A549 (cell line): ENCODE measurements around the gene TRUB2. TPM values are rescaled to one million over a fixed set of nuclear protein-coding genes. Genes with fewer than 3 reads are reported as not detected.

Experiments
- ATAC-seq, 2 experiments: fragments of 200-7000 bp in 1 of 2; fragments of >200 bp in 1 of 2; cut with Nextera tagmentation in 1 of 2; cut with Tn5 transposase in 1 of 2; 3 replicates each; pipeline versions ENCODE4 v1.8.0 to v1.9.1; 2018 to 2020; ENCODE audit warnings: mild to moderate bottlenecking in 1 of 2, moderate library complexity in 1 of 2
- CTCF ChIA-PET: fragments of 300-600 bp; sonication (Branson Sonifier 250); formaldehyde crosslinking; extraction: SDS; loops from one replicate; lab custom pipeline; 2021; ENCODE audit warnings: antibody characterized with exemption, inconsistent platforms; lab: Yijun Ruan, JAX
- POLR2A ChIA-PET: fragments of 350-600 bp; formaldehyde crosslinking; extraction: SDS; loops from one replicate; lab custom pipeline; 2021; ENCODE audit warnings: antibody characterized with exemption, inconsistent platforms; lab: Yijun Ruan, JAX
- DNase-seq, 2 experiments: peaks; one replicate each; pipeline versions ENCODE4 v3.0.0 to v3.0.0-alpha.2; 2011 to 2016; ENCODE audit warnings: low read depth in 1 of 2, low spot score in 1 of 2
- FAIRE-seq: peaks from 2 replicates; lab custom pipeline; 2011; peaks lifted over from hg19 to GRCh38; lab: Jason Lieb, UNC
- H3K27ac ChIP-seq, 2 experiments: fragments of >200 bp; sonication (Bioruptor Twin); formaldehyde crosslinking; 3 replicates each; pipeline ENCODE4 v1.5.1; 2016 to 2017
- H3K4me1 ChIP-seq: fragments of >200 bp; sonication (Bioruptor Twin); formaldehyde crosslinking; 3 replicates; pipeline ENCODE4 v1.6.1; 2016
- H3K4me2 ChIP-seq: fragments of >200 bp; sonication (Bioruptor Twin); formaldehyde crosslinking; 3 replicates; pipeline ENCODE4 v1.6.1; 2016
- H3K4me3 ChIP-seq: fragments of >200 bp; sonication (Bioruptor Twin); formaldehyde crosslinking; 3 replicates; pipeline ENCODE4 v1.5.1; 2016
- H3K9me3 ChIP-seq: fragments of >200 bp; sonication (Bioruptor Twin); formaldehyde crosslinking; 3 replicates; pipeline ENCODE4 v1.6.1; 2016
- BHLHE40 ChIP-seq: IDR thresholded peaks from 2 replicates; pipeline ENCODE4 v1.6.1; 2012; ENCODE audit warnings: low read depth, low read length, inconsistent platforms
- CBX8 ChIP-seq: fragments of 200-600 bp; sonication (generic); IDR thresholded peaks from 2 replicates; pipeline ENCODE4 v1.6.1; 2016
- CHD4 ChIP-seq: fragments of 200-600 bp; sonication (generic); IDR thresholded peaks from 2 replicates; pipeline ENCODE4 v1.6.1; 2016; ENCODE audit warnings: antibody characterized with exemption, mild to moderate bottlenecking, borderline replicate concordance
- EHF ChIP-seq: fragments of 250-450 bp; sonication (Bioruptor Pico); IDR thresholded peaks from 2 replicates; pipeline ENCODE4 v1.5.0; 2020; ENCODE audit warnings: mild to moderate bottlenecking
- HEYL ChIP-seq: fragments of 250-450 bp; sonication (Bioruptor Pico); IDR thresholded peaks from 2 replicates; pipeline ENCODE4 v1.8.0; 2021; ENCODE audit warnings: mild to moderate bottlenecking, moderate library complexity
- JUN ChIP-seq, 2 experiments: fragments of >200 bp; sonication (Bioruptor Twin); formaldehyde crosslinking; IDR thresholded peaks; 2 replicates in 1 of 2; 3 replicates in 1 of 2; pipeline ENCODE4 v1.6.1; 2016 to 2017
- JUNB ChIP-seq: fragments of >200 bp; sonication (Bioruptor Twin); formaldehyde crosslinking; IDR thresholded peaks from 2 replicates; pipeline ENCODE4 v1.6.1; 2016
- KDM1A ChIP-seq: fragments of 200-600 bp; sonication (generic); IDR thresholded peaks from 2 replicates; pipeline ENCODE4 v1.6.1; 2016; ENCODE audit warnings: low read depth, mild to moderate bottlenecking
- MYC ChIP-seq: IDR thresholded peaks from 2 replicates; pipeline ENCODE4 v1.6.1; 2012; ENCODE audit warnings: mild to moderate bottlenecking, inconsistent platforms, low read length, improper control_type of control experiment, borderline replicate concordance
- NR3C1 ChIP-seq: fragments of >200 bp; sonication (Bioruptor Twin); formaldehyde crosslinking; IDR thresholded peaks from 3 replicates; pipeline ENCODE4 v1.6.1; 2017
- POLR2A ChIP-seq: IDR thresholded peaks from 2 replicates; pipeline ENCODE4 v1.6.1; 2012; ENCODE audit warnings: mild to moderate bottlenecking, low read length
- POLR2AphosphoS2 ChIP-seq: conservative IDR thresholded peaks from 2 replicates; pipeline ENCODE4 v1.6.1; 2012; ENCODE audit warnings: low read length, improper control_type of control experiment, inconsistent platforms
- RAD21 ChIP-seq, 2 experiments: fragments of >200 bp in 1 of 2; sonication (Bioruptor Twin) in 1 of 2; formaldehyde crosslinking in 1 of 2; IDR thresholded peaks in 1 of 2; conservative IDR thresholded peaks in 1 of 2; 2 replicates in 1 of 2; 3 replicates in 1 of 2; pipeline ENCODE4 v1.6.1; 2012 to 2018; ENCODE audit warnings: inconsistent platforms in 1 of 2
- TFCP2L1 ChIP-seq: fragments of 250-450 bp; sonication (Bioruptor Pico); IDR thresholded peaks from 2 replicates; pipeline ENCODE4 v1.5.0; 2021; ENCODE audit warnings: mild to moderate bottlenecking
- ZFP36 ChIP-seq: fragments of 450-650 bp; IDR thresholded peaks from 2 replicates; pipeline ENCODE4 v1.6.1; 2014; ENCODE audit warnings: borderline replicate concordance; ENCODE audit not compliant: partially characterized antibody
- WGBS: methylation state at CpG from one replicate; pipeline ENCODE4 v1.1.6; 2017; ENCODE audit errors: missing lambda C conversion rate; 5-methylcytosine and 5-hydroxymethylcytosine counted together
- polyA plus RNA-seq, 4 experiments: library from polyadenylated mRNA; depleted of rRNA in 3 of 4; stranded (reverse); fragments of >200 nt; fragmentation: RNase III in 1 of 4; extraction: RNeasy Plus Mini Kit Qiagen cat#74134 plus additional on column Dnase treatment in 1 of 4; gene quantifications; 2 replicates in 3 of 4; 3 replicates in 1 of 4; pipeline ENCODE4 v1.2.3, GENCODE V29; 2011 to 2017
- TF ChIP-seq, protein P1 (sequence below): fragments of 250-450 bp; sonication (Bioruptor Pico); IDR thresholded peaks from 2 replicates; pipeline ENCODE4 v1.5.0; 2021; ENCODE audit warnings: mild to moderate bottlenecking, moderate library complexity, borderline replicate concordance
- TF ChIP-seq, protein P2 (sequence below): fragments of 150-350 bp; IDR thresholded peaks from 2 replicates; pipeline ENCODE4 v1.6.1; 2014; ENCODE audit warnings: low read depth, mild to moderate bottlenecking, low read length
- TF ChIP-seq, protein P3 (sequence below): IDR thresholded peaks from 2 replicates; pipeline ENCODE4 v1.6.1; 2012; ENCODE audit warnings: low read depth, borderline replicate concordance
- TF ChIP-seq, protein P4 (sequence below): fragments of 250-450 bp; sonication (Bioruptor Pico); IDR thresholded peaks from 2 replicates; pipeline ENCODE4 v1.5.0; 2020; ENCODE audit warnings: low read depth, mild to moderate bottlenecking, moderate library complexity
- TF ChIP-seq, protein P5 (sequence below): IDR thresholded peaks from 2 replicates; pipeline ENCODE4 v1.6.1; 2012

TRUB2 gene
- polyA plus RNA-seq, 2 of the 4 experiments (the other 2 are of a cell fraction), result 29.0 to 38.7 TPM

DNA sequence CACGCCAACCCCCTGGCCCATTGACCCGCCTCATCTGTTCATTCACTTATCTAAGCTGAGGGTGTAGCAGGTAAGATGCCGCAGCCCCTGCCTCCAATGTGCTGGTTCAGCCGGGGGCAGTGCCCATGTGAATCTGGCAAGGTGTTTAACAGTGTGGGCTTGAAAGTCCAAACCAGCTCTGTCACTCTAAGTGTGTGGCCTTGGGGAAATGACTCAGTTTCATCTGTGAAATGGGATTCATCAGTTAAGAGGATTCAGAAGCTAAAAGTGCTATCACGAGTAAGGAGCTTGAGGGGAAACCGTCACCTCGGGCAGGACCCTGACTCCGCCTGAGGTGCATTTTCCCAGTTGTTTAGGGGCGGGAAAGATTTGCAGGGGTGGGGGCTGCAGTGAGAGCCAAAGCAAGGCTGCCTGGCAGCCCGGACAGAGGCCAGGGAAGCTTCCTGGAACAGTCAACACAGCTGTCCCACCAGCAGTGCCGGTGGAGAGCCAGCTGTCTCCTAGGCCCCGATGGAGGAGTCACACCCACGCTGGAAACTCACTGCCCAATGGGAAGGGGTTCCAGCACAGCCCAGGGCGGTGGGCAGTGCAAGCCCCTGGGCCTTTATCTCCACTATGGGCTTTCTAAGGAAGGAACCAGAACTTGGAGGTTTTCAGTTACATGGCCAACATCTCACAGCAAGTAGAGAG lies 39.2 kb upstream of the TRUB2 start:
- ChIA-PET CTCF (interaction anchor here (0.6 to 15.6 kb wide), 44 partner anchors 8 to 653 kb away, joined by 3 to 182 read pairs (median 5); partner anchors contain the start of genes CERCAM, GOLGA2, ODF2 and SWI5), POLR2A (interaction anchor here (0.6 to 2.9 kb wide), 7 partner anchors 9 to 560 kb away, joined by 3 to 34 read pairs (median 6); partner anchors contain the start of genes CERCAM, GOLGA2, SWI5 and URM1)
- ATAC-seq, result peak; percentile 28 to 45; a peak in 5 of 6 replicates
- 60% methylated on average over 11 of the region's 14 CpGs for WGBS
- H3K4me2 ChIP-seq, result peak overlapping the region; percentile 61
- FAIRE-seq, result no peak
- TF ChIP-seq JUN (IDR thresholded peaks at IDR 0.05) (no peak), ZFP36 (no peak), MYC (no peak), NR3C1 (no peak), POLR2A (no peak), KDM1A (no peak)
- TF ChIP-seq, protein P1, sequence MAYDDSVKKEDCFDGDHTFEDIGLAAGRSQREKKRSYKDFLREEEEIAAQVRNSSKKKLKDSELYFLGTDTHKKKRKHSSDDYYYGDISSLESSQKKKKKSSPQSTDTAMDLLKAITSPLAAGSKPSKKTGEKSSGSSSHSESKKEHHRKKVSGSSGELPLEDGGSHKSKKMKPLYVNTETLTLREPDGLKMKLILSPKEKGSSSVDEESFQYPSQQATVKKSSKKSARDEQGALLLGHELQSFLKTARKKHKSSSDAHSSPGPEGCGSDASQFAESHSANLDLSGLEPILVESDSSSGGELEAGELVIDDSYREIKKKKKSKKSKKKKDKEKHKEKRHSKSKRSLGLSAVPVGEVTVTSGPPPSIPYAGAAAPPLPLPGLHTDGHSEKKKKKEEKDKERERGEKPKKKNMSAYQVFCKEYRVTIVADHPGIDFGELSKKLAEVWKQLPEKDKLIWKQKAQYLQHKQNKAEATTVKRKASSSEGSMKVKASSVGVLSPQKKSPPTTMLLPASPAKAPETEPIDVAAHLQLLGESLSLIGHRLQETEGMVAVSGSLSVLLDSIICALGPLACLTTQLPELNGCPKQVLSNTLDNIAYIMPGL (CRISPR knock-in tag), result no peak
- DNase-seq, result no peak
- H3K4me3 ChIP-seq, result peak overlapping the region; percentile 38
- no peaks in the 10 kb centered on the region for H3K9me3 ChIP-seq
- H3K4me1 ChIP-seq, result peaks cover 13% of the 10 kb centered on the region
- H3K27ac ChIP-seq, result peak overlapping the region; percentile 62 to 90

DNA sequence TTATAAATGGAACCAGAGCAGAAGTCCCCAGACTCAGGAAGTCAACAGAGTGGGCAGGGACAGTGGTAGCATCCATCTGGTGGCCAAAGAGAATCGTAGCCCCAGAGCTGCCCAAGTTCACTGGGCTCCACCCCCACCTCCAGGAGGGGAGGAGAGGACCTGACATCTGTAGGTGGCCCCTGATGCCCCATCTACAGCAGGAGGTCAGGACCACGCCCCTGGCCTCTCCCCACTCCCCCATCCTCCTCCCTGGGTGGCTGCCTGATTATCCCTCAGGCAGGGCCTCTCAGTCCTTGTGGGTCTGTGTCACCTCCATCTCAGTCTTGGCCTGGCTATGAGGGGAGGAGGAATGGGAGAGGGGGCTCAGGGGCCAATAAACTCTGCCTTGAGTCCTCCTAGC lies 38.6 kb upstream of the TRUB2 start:
- ChIA-PET POLR2A (interaction anchor here (2.0 to 2.9 kb wide), 2 partner anchors 10 to 60 kb away, joined by 8 to 34 read pairs; partner anchors contain the start of genes CERCAM and URM1), CTCF (interaction anchor here (0.6 to 15.6 kb wide), 15 partner anchors 10 to 275 kb away, joined by 3 to 182 read pairs (median 14); partner anchors contain the start of genes CERCAM and URM1)
- WGBS, result 35% methylated on average over 2 of the region's 2 CpGs
- Histone ChIP-seq H3K27ac (no peak overlapping the region), H3K9me3 (no peaks in the 10 kb centered on the region), H3K4me3 (no peak overlapping the region), H3K4me2 (no peak overlapping the region), H3K4me1 (peaks cover 13% of the 10 kb centered on the region)
- TF ChIP-seq, protein P2, sequence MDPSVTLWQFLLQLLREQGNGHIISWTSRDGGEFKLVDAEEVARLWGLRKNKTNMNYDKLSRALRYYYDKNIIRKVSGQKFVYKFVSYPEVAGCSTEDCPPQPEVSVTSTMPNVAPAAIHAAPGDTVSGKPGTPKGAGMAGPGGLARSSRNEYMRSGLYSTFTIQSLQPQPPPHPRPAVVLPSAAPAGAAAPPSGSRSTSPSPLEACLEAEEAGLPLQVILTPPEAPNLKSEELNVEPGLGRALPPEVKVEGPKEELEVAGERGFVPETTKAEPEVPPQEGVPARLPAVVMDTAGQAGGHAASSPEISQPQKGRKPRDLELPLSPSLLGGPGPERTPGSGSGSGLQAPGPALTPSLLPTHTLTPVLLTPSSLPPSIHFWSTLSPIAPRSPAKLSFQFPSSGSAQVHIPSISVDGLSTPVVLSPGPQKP, result no peak
- ATAC-seq (no peak), DNase-seq (no peak), FAIRE-seq (no peak)

DNA sequence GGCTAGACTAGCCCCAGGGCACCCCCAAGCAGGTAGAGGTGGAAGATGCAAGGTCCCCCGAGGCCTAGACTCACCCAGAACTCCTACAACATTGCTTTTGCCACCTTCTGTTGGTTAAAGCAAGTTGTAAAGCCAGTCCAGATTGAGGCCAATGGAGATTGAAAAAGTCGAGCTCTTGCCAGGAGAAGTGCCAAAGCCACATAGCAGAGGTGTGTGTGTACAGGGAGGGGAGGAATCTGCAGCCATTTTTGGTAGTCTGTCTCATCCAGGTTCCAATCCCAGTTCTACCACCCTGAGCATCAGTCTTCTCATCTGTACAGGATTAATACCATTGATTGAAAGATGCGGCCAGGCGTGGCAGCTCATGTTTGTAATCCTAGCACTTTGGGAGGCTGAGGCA lies 36.6 kb upstream of the TRUB2 start:
- no peak for FAIRE-seq
- H3K4me2 ChIP-seq, result no peak overlapping the region
- no peak for DNase-seq
- H3K4me3 ChIP-seq, result no peak overlapping the region
- CTCF ChIA-PET, result interaction anchor here (1.0 to 15.6 kb wide), 4 partner anchors 15 to 134 kb away, joined by 3 to 182 read pairs (median 66); no protein-coding TSS in a partner anchor
- peaks cover 13% of the 10 kb centered on the region for H3K4me1 ChIP-seq
- no peaks in the 10 kb centered on the region for H3K9me3 ChIP-seq
- POLR2A ChIA-PET, result no interaction called here
- no peak for ATAC-seq
- 79% methylated on average over 4 of the region's 4 CpGs for WGBS
- TF ChIP-seq, protein P3, sequence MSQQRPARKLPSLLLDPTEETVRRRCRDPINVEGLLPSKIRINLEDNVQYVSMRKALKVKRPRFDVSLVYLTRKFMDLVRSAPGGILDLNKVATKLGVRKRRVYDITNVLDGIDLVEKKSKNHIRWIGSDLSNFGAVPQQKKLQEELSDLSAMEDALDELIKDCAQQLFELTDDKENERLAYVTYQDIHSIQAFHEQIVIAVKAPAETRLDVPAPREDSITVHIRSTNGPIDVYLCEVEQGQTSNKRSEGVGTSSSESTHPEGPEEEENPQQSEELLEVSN, result no peak
- no peak for TF ChIP-seq JUNB
- no peak for TF ChIP-seq TFCP2L1
- TF ChIP-seq, protein P4, sequence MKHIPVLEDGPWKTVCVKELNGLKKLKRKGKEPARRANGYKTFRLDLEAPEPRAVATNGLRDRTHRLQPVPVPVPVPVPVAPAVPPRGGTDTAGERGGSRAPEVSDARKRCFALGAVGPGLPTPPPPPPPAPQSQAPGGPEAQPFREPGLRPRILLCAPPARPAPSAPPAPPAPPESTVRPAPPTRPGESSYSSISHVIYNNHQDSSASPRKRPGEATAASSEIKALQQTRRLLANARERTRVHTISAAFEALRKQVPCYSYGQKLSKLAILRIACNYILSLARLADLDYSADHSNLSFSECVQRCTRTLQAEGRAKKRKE (CRISPR knock-in tag), result no peak
- no peak for TF ChIP-seq CHD4
- TF ChIP-seq EHF (CRISPR knock-in tag), result no peak
- no peak for TF ChIP-seq BHLHE40
- no peak for TF ChIP-seq RAD21 (conservative IDR thresholded peaks at IDR 0.05 in 1 of 2, IDR thresholded peaks at IDR 0.05 in 1 of 2)
- TF ChIP-seq, protein P5, sequence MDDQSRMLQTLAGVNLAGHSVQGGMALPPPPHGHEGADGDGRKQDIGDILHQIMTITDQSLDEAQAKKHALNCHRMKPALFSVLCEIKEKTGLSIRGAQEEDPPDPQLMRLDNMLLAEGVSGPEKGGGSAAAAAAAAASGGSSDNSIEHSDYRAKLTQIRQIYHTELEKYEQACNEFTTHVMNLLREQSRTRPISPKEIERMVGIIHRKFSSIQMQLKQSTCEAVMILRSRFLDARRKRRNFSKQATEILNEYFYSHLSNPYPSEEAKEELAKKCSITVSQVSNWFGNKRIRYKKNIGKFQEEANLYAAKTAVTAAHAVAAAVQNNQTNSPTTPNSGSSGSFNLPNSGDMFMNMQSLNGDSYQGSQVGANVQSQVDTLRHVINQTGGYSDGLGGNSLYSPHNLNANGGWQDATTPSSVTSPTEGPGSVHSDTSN, result no peak
- TF ChIP-seq CBX8, result no peak
- TF ChIP-seq HEYL (CRISPR knock-in tag), result no peak
- TF ChIP-seq POLR2AphosphoS2, result no peak
- no peak overlapping the region for H3K27ac ChIP-seq
